ENCODE results near the gene ARPC5.

The ARPC5 gene

GRCh38 chr1:183634429-183635065 lies 1.0 kb downstream of the ARPC5 start:
- H3K23ac ChIP-seq (ENCODE audit: low read depth, low read length, poor library complexity), result no peak overlapping the region
- H3K4me1 ChIP-seq (ENCODE audit: control insufficient read depth in 2 of 2, insufficient read depth in 1 of 2, low read depth in 1 of 2, low read length in 2 of 2), result peaks cover 1 to 14% of the 10 kb centered on the region in 2 donors
- no peak overlapping the region for H2BK120ac ChIP-seq (ENCODE audit: low read depth, low read length)
- no peak overlapping the region for H3K14ac ChIP-seq (ENCODE audit: low read length)
- H2AK5ac ChIP-seq (ENCODE audit: low read depth, low read length), result no peak overlapping the region
- no peak overlapping the region for H3K4ac ChIP-seq (ENCODE audit: low read length)
- no peaks in the 10 kb centered on the region for H3K9me3 ChIP-seq (replicated peaks in 1 of 2; ENCODE audit: control insufficient read depth in 2 of 2, insufficient read depth in 1 of 2, low read depth in 1 of 2, low read length in 2 of 2)
- H3K4me2 ChIP-seq (ENCODE audit: insufficient read depth, low read length, poor library complexity, severe bottlenecking), result no peak overlapping the region
- no peaks in the 10 kb centered on the region for H3K27me3 ChIP-seq (ENCODE audit: control insufficient read depth in 3 of 3, insufficient read depth in 3 of 3, low read depth in 1 of 3, low read length in 3 of 3)
- H3K27ac ChIP-seq (replicated peaks; ENCODE audit: low read length), result no peak overlapping the region
- H3K4me3 ChIP-seq (ENCODE audit: low read length in 2 of 2), result peak overlapping the region; percentile 94 to 95
- WGBS, 2 donors (ENCODE audit: extremely low coverage in 2 of 2, insufficient read length in 2 of 2, insufficient replicate concordance in 1 of 2), result no CpG with 5 or more reads among the region's 10 CpGs
- no peak overlapping the region for H4K8ac ChIP-seq (ENCODE audit: low read depth, low read length)
- H3K79me1 ChIP-seq (ENCODE audit: low read depth, low read length), result peaks cover 5% of the 10 kb centered on the region
- peaks cover 2 to 36% of the 10 kb centered on the region in 2 donors for H3K36me3 ChIP-seq (replicated peaks in 1 of 2; ENCODE audit: control insufficient read depth in 2 of 2, insufficient read depth in 2 of 2, low read length in 2 of 2)
- no peak overlapping the region for H2BK5ac ChIP-seq (ENCODE audit: low read length)
- no peak overlapping the region for H4K91ac ChIP-seq (ENCODE audit: low read depth, low read length, poor library complexity)
- peak overlapping the region; percentile 97 for H2AFZ ChIP-seq (ENCODE audit: low read length)
- no peak overlapping the region for H2BK12ac ChIP-seq (ENCODE audit: low read length)
- H3K9ac ChIP-seq (ENCODE audit: low read depth, low read length, poor library complexity), result no peak overlapping the region
- DNase-seq (ENCODE audit: low spot score), result no peak
- no peak overlapping the region for H2BK15ac ChIP-seq (ENCODE audit: low read length)
- H3K18ac ChIP-seq (ENCODE audit: low read length), result no peak overlapping the region

DNA sequence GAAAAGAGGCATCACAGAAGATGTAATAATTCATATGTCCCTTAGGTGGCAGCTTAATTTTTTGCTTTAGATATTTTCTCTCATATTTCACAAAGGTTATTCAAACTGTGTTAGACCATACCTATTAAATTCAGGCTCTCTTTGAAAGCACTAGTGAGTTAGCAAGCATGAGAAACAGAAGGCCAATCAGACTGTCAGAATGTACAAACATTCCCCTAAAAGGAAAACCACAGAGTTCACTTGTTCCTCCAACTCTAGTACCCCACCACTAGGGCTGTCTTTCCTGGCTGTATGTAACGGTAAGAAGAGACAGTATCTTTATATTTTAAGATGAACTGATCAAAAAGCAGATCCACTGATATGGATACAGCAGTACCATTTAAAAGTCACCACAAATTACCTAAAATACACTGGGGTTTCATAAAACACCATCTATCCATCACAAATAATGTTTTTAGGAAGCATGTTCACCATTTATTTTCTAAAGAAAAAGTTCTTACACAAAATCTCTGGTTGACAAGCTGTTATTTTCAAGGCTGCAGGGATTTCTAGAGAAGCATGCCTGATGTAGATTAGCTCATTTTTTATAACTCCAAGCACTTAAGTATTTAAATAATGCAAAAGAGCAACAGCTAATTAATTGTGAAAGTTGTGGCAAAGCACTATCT lies 1.8 kb downstream of the ARPC5 start:
- H3K18ac ChIP-seq (ENCODE audit: low read length), result no peak overlapping the region
- no peak overlapping the region for H2BK12ac ChIP-seq (ENCODE audit: low read length)
- DNase-seq (ENCODE audit: low spot score), result no peak
- peaks cover 5% of the 10 kb centered on the region for H3K79me1 ChIP-seq (ENCODE audit: low read depth, low read length)
- no peak overlapping the region for H4K8ac ChIP-seq (ENCODE audit: low read depth, low read length)
- no peak overlapping the region for H3K14ac ChIP-seq (ENCODE audit: low read length)
- peak overlapping the region in 1 of 2 donors; percentile 94 for H3K4me3 ChIP-seq (ENCODE audit: low read length in 2 of 2)
- H3K27me3 ChIP-seq (ENCODE audit: control insufficient read depth in 3 of 3, insufficient read depth in 3 of 3, low read depth in 1 of 3, low read length in 3 of 3), result no peaks in the 10 kb centered on the region
- H2AFZ ChIP-seq (ENCODE audit: low read length), result no peak overlapping the region
- H2BK120ac ChIP-seq (ENCODE audit: low read depth, low read length), result no peak overlapping the region
- H3K9me3 ChIP-seq (replicated peaks in 1 of 2; ENCODE audit: control insufficient read depth in 2 of 2, insufficient read depth in 1 of 2, low read depth in 1 of 2, low read length in 2 of 2), result no peaks in the 10 kb centered on the region
- H2AK5ac ChIP-seq (ENCODE audit: low read depth, low read length), result no peak overlapping the region
- no peak overlapping the region for H3K9ac ChIP-seq (ENCODE audit: low read depth, low read length, poor library complexity)
- no peak overlapping the region for H2BK15ac ChIP-seq (ENCODE audit: low read length)
- no peak overlapping the region for H3K4me2 ChIP-seq (ENCODE audit: insufficient read depth, low read length, poor library complexity, severe bottlenecking)
- H3K23ac ChIP-seq (ENCODE audit: low read depth, low read length, poor library complexity), result no peak overlapping the region
- H3K4ac ChIP-seq (ENCODE audit: low read length), result no peak overlapping the region
- no peak overlapping the region for H3K27ac ChIP-seq (replicated peaks; ENCODE audit: low read length)
- WGBS, 2 donors (ENCODE audit: extremely low coverage in 2 of 2, insufficient read length in 2 of 2, insufficient replicate concordance in 1 of 2), result no CpG with 5 or more reads among the region's 1 CpG
- H3K4me1 ChIP-seq (ENCODE audit: control insufficient read depth in 2 of 2, insufficient read depth in 1 of 2, low read depth in 1 of 2, low read length in 2 of 2), result peaks cover 1 to 14% of the 10 kb centered on the region in 2 donors
- no peak overlapping the region for H2BK5ac ChIP-seq (ENCODE audit: low read length)
- H3K36me3 ChIP-seq (replicated peaks in 1 of 2; ENCODE audit: control insufficient read depth in 2 of 2, insufficient read depth in 2 of 2, low read length in 2 of 2), result peaks cover 2 to 43% of the 10 kb centered on the region in 2 donors
- H4K91ac ChIP-seq (ENCODE audit: low read depth, low read length, poor library complexity), result no peak overlapping the region

DNA sequence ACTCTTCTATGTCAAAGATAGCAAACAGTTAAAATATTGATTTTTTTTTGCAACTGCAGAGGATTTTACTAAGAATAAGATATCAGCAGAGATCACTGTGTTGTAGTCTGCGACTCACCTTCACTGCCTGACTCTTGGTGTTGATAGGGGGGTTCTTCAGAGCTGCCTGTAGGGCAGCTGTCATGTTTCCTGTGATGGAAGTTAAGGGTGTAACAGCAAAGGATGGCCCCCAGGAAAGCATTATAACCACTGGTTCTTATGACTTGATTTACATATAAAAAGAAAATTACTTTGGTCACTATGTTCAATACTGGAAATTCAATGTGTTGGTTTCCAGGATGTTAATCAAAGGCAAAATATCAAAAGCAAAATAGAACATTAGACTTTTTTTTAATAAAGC lies 2.6 kb downstream of the ARPC5 start:
- Histone ChIP-seq H2AK5ac (ENCODE audit: low read depth, low read length) (no peak overlapping the region), H4K91ac (ENCODE audit: low read depth, low read length, poor library complexity) (no peak overlapping the region), H3K27ac (replicated peaks; ENCODE audit: low read length) (no peak overlapping the region), H3K79me1 (ENCODE audit: low read depth, low read length) (peaks cover 5% of the 10 kb centered on the region), H3K36me3 (replicated peaks in 1 of 2; ENCODE audit: control insufficient read depth in 2 of 2, insufficient read depth in 2 of 2, low read length in 2 of 2) (peaks cover 5 to 51% of the 10 kb centered on the region in 2 donors), H4K8ac (ENCODE audit: low read depth, low read length) (no peak overlapping the region), H3K4me1 (ENCODE audit: control insufficient read depth in 2 of 2, insufficient read depth in 1 of 2, low read depth in 1 of 2, low read length in 2 of 2) (peaks cover 1 to 14% of the 10 kb centered on the region in 2 donors), H2AFZ (ENCODE audit: low read length) (no peak overlapping the region), H3K4me2 (ENCODE audit: insufficient read depth, low read length, poor library complexity, severe bottlenecking) (no peak overlapping the region), H3K9me3 (replicated peaks in 1 of 2; ENCODE audit: control insufficient read depth in 2 of 2, insufficient read depth in 1 of 2, low read depth in 1 of 2, low read length in 2 of 2) (no peaks in the 10 kb centered on the region), H3K4me3 (ENCODE audit: low read length in 2 of 2) (peak overlapping the region in 1 of 2 donors; percentile 94), H3K14ac (ENCODE audit: low read length) (no peak overlapping the region), H2BK12ac (ENCODE audit: low read length) (no peak overlapping the region), H3K9ac (ENCODE audit: low read depth, low read length, poor library complexity) (no peak overlapping the region), H2BK120ac (ENCODE audit: low read depth, low read length) (no peak overlapping the region), H2BK15ac (ENCODE audit: low read length) (no peak overlapping the region), H2BK5ac (ENCODE audit: low read length) (no peak overlapping the region), H3K27me3 (ENCODE audit: control insufficient read depth in 3 of 3, insufficient read depth in 3 of 3, low read depth in 1 of 3, low read length in 3 of 3) (no peaks in the 10 kb centered on the region), H3K23ac (ENCODE audit: low read depth, low read length, poor library complexity) (no peak overlapping the region), H3K18ac (ENCODE audit: low read length) (no peak overlapping the region), H3K4ac (ENCODE audit: low read length) (no peak overlapping the region)
- DNase-seq (ENCODE audit: low spot score), result no peak
- WGBS, 2 donors (ENCODE audit: extremely low coverage in 2 of 2, insufficient read length in 2 of 2, insufficient replicate concordance in 1 of 2), result no CpG with 5 or more reads among the region's 1 CpG

GRCh38 chr1:183632114-183632513 lies 3.5 kb downstream of the ARPC5 start:
- no peak overlapping the region for H2BK5ac ChIP-seq (ENCODE audit: low read length)
- H2AK5ac ChIP-seq (ENCODE audit: low read depth, low read length), result no peak overlapping the region
- H3K27ac ChIP-seq (replicated peaks; ENCODE audit: low read length), result no peak overlapping the region
- no peak for DNase-seq (ENCODE audit: low spot score)
- no peaks in the 10 kb centered on the region for H3K27me3 ChIP-seq (ENCODE audit: control insufficient read depth in 3 of 3, insufficient read depth in 3 of 3, low read depth in 1 of 3, low read length in 3 of 3)
- H4K91ac ChIP-seq (ENCODE audit: low read depth, low read length, poor library complexity), result no peak overlapping the region
- no peak overlapping the region for H2BK12ac ChIP-seq (ENCODE audit: low read length)
- H3K4me3 ChIP-seq (ENCODE audit: low read length in 2 of 2), result no peak overlapping the region
- no peak overlapping the region for H3K14ac ChIP-seq (ENCODE audit: low read length)
- H2BK120ac ChIP-seq (ENCODE audit: low read depth, low read length), result no peak overlapping the region
- no peak overlapping the region for H3K9ac ChIP-seq (ENCODE audit: low read depth, low read length, poor library complexity)
- no peak overlapping the region for H3K23ac ChIP-seq (ENCODE audit: low read depth, low read length, poor library complexity)
- H3K4me1 ChIP-seq (ENCODE audit: control insufficient read depth in 2 of 2, insufficient read depth in 1 of 2, low read depth in 1 of 2, low read length in 2 of 2), result peaks cover 1 to 9% of the 10 kb centered on the region in 2 donors
- H4K8ac ChIP-seq (ENCODE audit: low read depth, low read length), result no peak overlapping the region
- H3K79me1 ChIP-seq (ENCODE audit: low read depth, low read length), result peaks cover 5% of the 10 kb centered on the region
- H3K36me3 ChIP-seq (replicated peaks in 1 of 2; ENCODE audit: control insufficient read depth in 2 of 2, insufficient read depth in 2 of 2, low read length in 2 of 2), result peaks cover 7 to 57% of the 10 kb centered on the region in 2 donors
- no CpG with 5 or more reads among the region's 2 CpGs for WGBS, 2 donors (ENCODE audit: extremely low coverage in 2 of 2, insufficient read length in 2 of 2, insufficient replicate concordance in 1 of 2)
- no peak overlapping the region for H3K4me2 ChIP-seq (ENCODE audit: insufficient read depth, low read length, poor library complexity, severe bottlenecking)
- H3K4ac ChIP-seq (ENCODE audit: low read length), result no peak overlapping the region
- H3K18ac ChIP-seq (ENCODE audit: low read length), result no peak overlapping the region
- H2BK15ac ChIP-seq (ENCODE audit: low read length), result no peak overlapping the region
- H3K9me3 ChIP-seq (replicated peaks in 1 of 2; ENCODE audit: control insufficient read depth in 2 of 2, insufficient read depth in 1 of 2, low read depth in 1 of 2, low read length in 2 of 2), result no peaks in the 10 kb centered on the region
- no peak overlapping the region for H2AFZ ChIP-seq (ENCODE audit: low read length)
